Measurements from ENCODE around the gene GAS2.

The GAS2 gene

GRCh38 chr11:22728600-22729389, 62.4 kb downstream of the GAS2 start:
- peak in 3 of 14 donors; percentile 1 to 5 (median 3) for DNase-seq

DNA sequence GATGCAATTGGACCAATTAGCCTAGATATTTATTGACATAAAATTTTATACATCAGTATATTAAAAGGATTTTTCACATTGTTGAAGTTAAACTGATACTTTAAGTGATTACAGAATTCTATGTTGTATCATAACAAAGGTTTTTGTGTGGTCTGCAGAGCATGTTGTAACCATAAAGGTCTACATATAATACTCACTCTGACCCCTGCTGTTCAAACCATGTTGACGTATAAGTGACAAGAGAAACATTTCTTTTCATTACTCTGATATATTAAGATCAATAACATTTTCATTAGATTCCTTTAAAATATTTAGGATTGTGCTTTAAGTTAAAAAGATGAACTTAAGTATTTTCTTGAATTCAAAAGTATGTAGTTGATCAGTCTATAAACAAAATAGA, 63.9 kb downstream of the GAS2 start:
- no peak for DNase-seq

GRCh38 chr11:22732588-22732987, 66.2 kb downstream of the GAS2 start:
- no peak for DNase-seq

- DNase-seq = no peak
These were observed 67.3 kb downstream of the GAS2 start for GRCh38 chr11:22733475-22734248.

DNA sequence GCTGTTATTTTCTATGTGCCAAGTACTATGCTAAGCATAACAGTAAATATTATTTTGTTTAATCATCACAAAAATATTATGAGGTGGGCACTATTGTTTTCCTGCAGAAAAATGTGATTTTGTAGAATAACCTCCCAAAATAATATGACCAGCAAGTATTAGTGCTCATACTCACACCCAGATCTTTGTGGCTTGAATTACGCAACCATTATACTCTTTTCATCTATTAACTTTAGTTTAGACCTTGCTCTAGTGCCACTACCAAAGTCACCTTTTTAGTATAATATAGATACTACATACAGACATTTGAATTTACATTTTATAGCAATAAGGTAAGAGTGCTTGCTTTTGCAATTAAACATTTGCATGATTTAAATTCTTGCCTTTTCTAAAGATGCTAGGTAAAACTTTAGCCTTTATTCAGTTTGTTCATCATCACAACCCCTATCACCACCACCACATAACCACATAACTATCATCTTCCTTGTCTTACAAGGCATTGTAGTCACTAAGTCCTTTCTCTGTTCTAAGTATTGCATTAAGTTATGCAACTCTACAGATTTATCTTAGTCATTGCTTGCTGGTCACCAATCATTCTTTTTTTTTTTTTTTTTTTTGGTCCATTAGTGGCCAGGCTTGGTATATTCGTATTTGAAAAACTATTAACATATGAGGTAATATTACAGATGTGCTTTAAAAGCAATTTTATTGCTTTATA, 68.4 kb downstream of the GAS2 start:
- DNase-seq = no peak

DNA sequence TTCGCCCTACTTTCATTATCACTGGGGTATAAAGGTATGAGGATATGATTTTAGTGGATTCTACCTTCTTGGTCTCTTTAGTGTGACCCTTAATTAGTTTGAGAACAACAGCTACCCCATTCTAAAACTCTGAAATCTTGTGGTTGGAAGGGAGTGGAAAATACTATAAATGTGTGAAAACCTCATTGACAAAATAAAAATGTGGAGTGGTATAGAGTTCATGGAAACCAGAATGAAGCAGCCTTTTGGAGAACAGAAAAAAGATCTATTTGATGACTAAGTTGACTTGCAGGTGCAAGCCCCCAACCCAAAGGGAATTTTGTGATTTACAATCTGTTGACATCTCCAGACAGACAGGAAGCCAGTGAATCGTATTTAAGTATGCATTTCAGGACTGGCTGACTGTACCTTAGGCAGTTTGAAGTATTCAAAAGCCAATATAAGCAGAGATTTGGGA, 75.8 kb downstream of the GAS2 start:
- no peak for DNase-seq

GRCh38 chr11:22749536-22749935, 83.1 kb downstream of the GAS2 start:
- no peak for DNase-seq

GRCh38 chr11:22752908-22753310, 86.5 kb downstream of the GAS2 start:
- no peak for DNase-seq

DNA sequence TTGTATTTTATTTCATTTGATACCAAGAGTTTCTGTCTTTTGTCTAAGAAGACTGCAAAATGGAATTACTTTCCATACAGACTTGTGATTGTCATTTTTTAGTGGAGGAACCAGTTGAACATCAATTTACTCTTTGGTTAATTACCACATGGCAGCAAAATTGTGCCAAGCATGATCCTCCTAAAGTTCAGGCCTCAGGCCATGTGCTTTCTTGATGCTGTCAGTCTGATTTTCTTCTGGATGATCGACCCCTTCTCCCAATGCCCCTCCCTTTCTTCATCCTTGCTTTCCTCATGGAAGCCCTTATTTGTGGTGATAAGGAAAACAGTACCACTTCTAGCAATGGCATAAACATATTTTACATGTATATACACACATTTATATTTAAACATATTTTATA, 87.0 kb downstream of the GAS2 start:
- DNase-seq = no peak

DNA sequence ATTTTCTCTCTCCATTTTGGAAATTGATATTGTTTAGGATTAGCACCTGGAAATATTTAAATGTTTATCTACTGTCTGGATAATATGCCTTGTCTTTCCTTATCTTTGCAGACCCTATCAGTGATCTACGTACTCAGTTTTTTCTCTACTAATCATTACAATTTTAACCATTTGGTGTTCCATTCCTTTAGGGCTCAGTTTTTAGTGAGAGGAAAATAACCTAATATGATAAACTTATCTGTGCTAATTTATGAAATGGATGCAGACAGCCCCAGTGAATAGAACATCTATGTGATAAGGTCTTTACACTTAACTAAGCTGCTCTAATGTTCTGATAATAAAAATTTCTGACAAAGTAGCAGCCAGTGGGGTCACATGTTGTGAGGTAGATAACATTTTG, 94.7 kb downstream of the GAS2 start:
- no peak for DNase-seq

- no peak for DNase-seq
These were observed 96.8 kb downstream of the GAS2 start for GRCh38 chr11:22763166-22763565.

DNA sequence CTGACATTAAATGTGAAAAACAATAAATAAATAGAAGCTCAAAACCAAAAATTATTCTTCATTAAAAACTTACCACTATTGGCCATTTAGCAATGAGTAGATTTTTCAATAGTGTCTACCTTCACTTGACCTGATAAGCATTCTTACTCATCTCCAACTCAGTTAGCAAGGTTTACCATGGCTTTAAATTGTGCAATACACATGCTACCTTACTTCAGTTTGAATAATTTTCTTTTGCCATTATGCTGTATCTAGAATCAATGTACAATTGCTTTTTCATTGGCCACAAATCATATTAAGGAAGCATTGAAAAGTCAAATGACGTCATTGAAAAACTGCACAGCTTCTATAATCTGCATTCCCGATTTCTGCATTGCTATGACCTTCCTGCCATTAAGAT, 98.3 kb downstream of the GAS2 start:
- no peak for DNase-seq

DNA sequence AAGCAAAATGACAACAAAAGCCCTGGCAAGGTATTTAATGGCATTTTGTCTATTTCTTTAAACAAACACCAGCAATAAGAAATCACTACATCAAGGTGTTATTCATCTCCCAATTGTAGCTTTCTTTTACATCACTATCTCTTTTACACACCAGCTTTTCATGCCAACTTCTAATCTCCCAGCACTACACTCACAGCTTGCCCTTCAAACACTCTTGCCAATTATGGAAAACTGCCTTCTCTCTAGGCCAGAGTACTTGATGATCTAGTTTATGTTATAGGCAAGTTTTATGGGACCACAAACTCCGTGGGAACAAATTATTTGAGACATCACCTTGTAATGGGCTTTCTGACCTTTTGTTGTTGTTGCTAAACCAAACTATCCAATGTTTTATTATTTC, 101.9 kb downstream of the GAS2 start:
- no peak for DNase-seq

- no peak for DNase-seq
These were observed 102.7 kb downstream of the GAS2 start for GRCh38 chr11:22769081-22769480.

DNA sequence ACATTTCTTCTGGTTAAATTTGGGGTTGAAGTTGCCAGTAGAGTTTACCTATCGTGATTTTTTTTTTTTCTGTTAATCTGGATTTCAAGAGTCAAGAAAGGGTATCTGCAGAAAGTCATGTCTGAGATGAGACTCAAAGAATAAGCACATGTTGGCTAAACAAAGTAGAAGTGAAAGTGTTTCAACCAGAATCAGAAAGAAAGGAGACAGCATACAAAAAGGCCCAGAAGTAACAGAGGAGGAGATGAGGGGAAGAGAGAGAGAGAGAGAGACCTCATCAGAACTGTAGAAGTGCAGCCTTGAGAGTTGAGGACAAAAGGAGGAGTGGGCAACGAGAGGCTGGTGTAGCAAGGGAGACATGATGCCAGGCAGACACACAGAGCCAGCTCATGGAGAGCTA, 108.3 kb downstream of the GAS2 start:
- no peak for DNase-seq

DNA sequence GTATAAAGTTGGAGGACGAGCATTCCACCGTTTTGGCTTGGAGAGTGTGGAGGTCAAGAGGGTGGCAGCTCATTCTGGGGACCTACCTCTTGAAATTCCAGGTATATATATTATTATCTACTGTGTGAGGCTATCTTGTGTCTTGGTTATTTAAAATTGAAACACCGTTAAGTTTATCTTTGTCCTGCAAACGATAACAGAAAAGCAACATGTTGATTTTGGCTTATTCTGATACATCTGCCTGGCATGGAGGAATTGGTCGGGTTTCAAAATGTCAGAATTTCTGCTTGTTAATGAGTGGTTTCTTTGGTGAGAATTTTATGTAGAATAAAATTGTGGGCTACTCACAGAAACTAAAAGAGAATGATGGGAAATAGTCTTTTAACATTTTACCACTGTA, 108.8 kb downstream of the GAS2 start:
- no peak for DNase-seq

- no peak for DNase-seq
These were observed 112.2 kb downstream of the GAS2 start for GRCh38 chr11:22778642-22779041.

DNA sequence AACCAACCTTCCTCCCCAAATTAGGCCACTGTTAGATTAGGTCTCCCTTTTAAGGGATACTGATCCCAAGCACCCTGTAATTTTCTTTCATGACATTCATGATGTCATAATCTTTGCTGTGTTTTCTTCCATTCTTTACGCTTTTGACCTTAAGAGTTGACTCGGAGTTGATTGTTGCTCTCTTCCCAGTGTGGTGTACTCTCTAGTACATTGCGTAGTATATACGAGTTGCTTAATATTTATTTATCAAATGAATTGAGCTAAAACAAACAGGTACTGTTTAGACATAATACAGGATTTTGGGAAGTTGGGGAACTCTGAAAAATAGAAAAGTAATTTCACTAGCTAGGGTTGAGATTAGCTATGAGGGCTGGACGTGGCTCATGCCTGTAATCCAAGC, 113.4 kb downstream of the GAS2 start:
- DNase-seq = no peak

DNA sequence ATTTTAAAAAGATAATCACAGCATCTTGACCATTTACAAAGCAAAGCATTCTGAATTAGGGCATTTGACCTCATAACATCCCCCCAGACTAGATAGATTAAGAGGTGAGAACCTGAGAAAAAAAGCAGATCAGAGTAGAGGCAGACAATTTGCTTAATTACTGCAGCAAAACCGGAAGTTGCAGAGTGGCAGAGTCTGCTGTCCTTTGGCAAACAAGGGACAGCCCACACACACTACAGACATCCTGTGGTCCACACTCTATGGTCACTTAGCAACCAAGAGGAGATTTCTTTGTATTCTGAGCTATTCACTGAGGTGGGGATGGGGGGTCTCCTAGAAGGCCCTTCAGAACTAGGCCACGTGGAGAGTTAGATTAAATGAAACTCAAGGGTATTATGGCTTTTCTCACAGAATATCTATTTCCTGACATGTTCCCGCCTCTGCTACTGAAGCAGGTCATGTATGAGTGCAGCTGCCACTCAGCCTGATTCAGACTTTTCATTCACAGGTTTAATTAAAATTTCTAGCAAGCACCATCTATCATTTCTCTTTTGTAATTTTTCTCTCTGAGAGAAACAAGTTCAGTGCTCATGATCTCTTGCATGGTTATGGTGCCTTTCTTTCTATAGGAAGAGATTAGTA, 114.7 kb downstream of the GAS2 start:
- DNase-seq = no peak

DNA sequence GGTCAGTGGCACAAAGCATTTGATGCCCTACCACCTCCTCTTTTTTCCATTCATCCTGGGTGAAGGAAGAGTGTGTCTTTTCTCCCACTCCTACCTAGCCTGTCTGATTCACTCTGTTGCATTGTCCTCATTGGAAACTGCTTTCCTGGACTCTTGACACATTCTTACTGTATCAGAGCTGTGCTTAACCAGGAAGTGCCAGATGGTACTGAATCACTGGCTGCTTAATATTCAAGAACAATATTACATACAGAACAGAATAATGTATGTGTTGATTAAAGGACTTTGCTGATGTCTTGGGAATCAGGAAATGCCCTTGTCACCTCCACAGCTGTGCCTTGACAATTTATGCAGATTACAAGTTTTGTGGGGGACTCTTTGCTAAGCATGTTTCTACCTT, 118.8 kb downstream of the GAS2 start:
- DNase-seq = no peak

- DNase-seq = no peak
These were observed 120.1 kb downstream of the GAS2 start for GRCh38 chr11:22786475-22786874.

GRCh38 chr11:22787055-22787454, 120.6 kb downstream of the GAS2 start:
- no peak for DNase-seq
